B cell (primary cell): ENCODE results near the gene GJA1.

Source experiments
- EZH2 ChIP-seq: IDR thresholded peaks from 2 replicates; pipeline ENCODE4 v1.6.1; 2012; ENCODE audit warnings: borderline replicate concordance, low read depth, mild to moderate bottlenecking, moderate library complexity, low read length; ENCODE audit not compliant: insufficient read depth, poor library complexity, severe bottlenecking
- TF ChIP-seq, protein P1 (sequence below): fragments of 200-600 bp; IDR thresholded peaks from one replicate; pipeline ENCODE4 v1.8.0; 2022; ENCODE audit warnings: antibody characterized with exemption, mild to moderate bottlenecking

DNA sequence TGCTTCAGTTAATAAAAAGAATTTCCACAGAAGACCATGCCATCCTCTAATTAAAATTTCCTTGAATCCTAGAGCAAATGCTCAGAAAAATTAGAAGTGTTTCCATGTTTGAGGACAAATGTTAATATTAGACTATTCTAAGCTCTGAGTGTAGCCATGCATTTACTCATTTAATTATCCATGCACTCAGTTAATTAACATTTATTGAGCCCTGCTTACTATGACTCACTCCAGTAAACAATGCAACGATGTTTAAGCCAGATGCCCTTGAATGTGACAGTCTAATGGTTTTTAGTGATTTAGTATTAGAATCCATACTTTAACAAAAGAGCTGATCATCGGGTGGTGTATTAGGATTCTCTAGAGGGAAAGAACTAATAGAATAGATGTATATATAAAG lies 37.3 kb upstream of the GJA1 start:
- TF ChIP-seq, protein P1, sequence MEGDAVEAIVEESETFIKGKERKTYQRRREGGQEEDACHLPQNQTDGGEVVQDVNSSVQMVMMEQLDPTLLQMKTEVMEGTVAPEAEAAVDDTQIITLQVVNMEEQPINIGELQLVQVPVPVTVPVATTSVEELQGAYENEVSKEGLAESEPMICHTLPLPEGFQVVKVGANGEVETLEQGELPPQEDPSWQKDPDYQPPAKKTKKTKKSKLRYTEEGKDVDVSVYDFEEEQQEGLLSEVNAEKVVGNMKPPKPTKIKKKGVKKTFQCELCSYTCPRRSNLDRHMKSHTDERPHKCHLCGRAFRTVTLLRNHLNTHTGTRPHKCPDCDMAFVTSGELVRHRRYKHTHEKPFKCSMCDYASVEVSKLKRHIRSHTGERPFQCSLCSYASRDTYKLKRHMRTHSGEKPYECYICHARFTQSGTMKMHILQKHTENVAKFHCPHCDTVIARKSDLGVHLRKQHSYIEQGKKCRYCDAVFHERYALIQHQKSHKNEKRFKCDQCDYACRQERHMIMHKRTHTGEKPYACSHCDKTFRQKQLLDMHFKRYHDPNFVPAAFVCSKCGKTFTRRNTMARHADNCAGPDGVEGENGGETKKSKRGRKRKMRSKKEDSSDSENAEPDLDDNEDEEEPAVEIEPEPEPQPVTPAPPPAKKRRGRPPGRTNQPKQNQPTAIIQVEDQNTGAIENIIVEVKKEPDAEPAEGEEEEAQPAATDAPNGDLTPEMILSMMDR, result no peak
- no peak for TF ChIP-seq EZH2
